ENCODE data around the gene TNKS1BP1. TPM values are rescaled to one million over a fixed set of nuclear protein-coding genes. Genes with fewer than 3 reads are reported as not detected.

Gene TNKS1BP1
- total RNA-seq, 1 donor from 2014 or later, result 11.7 TPM

- Mint-ChIP-seq H3K9me3 (no peaks in the 10 kb centered on the region), H3K4me1 (peaks cover 55% of the 10 kb centered on the region), H3K27me3 (ENCODE audit: insufficient read depth, low read depth) (peaks cover 12% of the 10 kb centered on the region), H3K4me3 (peak overlapping the region; percentile 96), H3K27ac (peak overlapping the region; percentile 79), H3K36me3 (peaks cover 30% of the 10 kb centered on the region)
- H4K20me1 ChIP-seq (ENCODE audit: low read depth), result peaks cover 53% of the 10 kb centered on the region
- no peak for TF ChIP-seq EZH2phosphoT487 (IDR thresholded peaks at IDR 0.05)
- no peak for TF ChIP-seq CTCF (IDR thresholded peaks at IDR 0.05)
- no peak for TF ChIP-seq EZH2 (IDR thresholded peaks at IDR 0.05)
- peaks cover 44% of the 10 kb centered on the region for H3F3A ChIP-seq (ENCODE audit: low read depth)
- no peaks in the 10 kb centered on the region for H3K27me3 ChIP-seq
- H2AFZ ChIP-seq (replicated peaks), result no peak overlapping the region
- peaks cover 58% of the 10 kb centered on the region for H3K79me2 ChIP-seq (ENCODE audit: low read depth)
- no peak overlapping the region for H3K27ac ChIP-seq
- peak; percentile 88 for DNase-seq (ENCODE audit: low spot score)
- H3K9me3 ChIP-seq (ENCODE audit: low read depth), result no peaks in the 10 kb centered on the region
- peak overlapping the region; percentile 94 for H3K4me2 ChIP-seq
- peaks cover 4% of the 10 kb centered on the region for H3K36me3 ChIP-seq
- peaks cover 38% of the 10 kb centered on the region for H3K4me1 ChIP-seq
- H3K9ac ChIP-seq, result no peak overlapping the region
- H3K4me3 ChIP-seq, result peak overlapping the region; percentile 93
These were observed 2.2 kb downstream of the TNKS1BP1 start for GRCh38 chr11:57322256-57323166.

GRCh38 chr11:57321388-57322255, 3.1 kb downstream of the TNKS1BP1 start:
- Histone ChIP-seq H2AFZ (replicated peaks) (no peak overlapping the region), H4K20me1 (ENCODE audit: low read depth) (peaks cover 61% of the 10 kb centered on the region)
- H3K27ac Mint-ChIP-seq, result peak overlapping the region; percentile 35

More at GRCh38 chr11:57321388-57322255, 3.1 kb downstream of the TNKS1BP1 start:
- peaks cover 41% of the 10 kb centered on the region for H3F3A ChIP-seq (ENCODE audit: low read depth)
- Mint-ChIP-seq H3K27me3 (ENCODE audit: insufficient read depth, low read depth) (peaks cover 12% of the 10 kb centered on the region), H3K9me3 (no peaks in the 10 kb centered on the region), H3K4me1 (peaks cover 49% of the 10 kb centered on the region), H3K36me3 (peaks cover 22% of the 10 kb centered on the region), H3K4me3 (peak overlapping the region; percentile 96)
- H3K9me3 ChIP-seq (ENCODE audit: low read depth), result no peaks in the 10 kb centered on the region
- peak overlapping the region; percentile 94 for H3K4me2 ChIP-seq
- TF ChIP-seq EZH2phosphoT487 (IDR thresholded peaks at IDR 0.05) (no peak), CTCF (IDR thresholded peaks at IDR 0.05) (no peak), EZH2 (IDR thresholded peaks at IDR 0.05) (no peak)
- no peaks in the 10 kb centered on the region for H3K27me3 ChIP-seq
- DNase-seq (ENCODE audit: low spot score), result no peak
- H3K27ac ChIP-seq, result no peak overlapping the region
- peaks cover 4% of the 10 kb centered on the region for H3K36me3 ChIP-seq
- peaks cover 38% of the 10 kb centered on the region for H3K4me1 ChIP-seq
- peaks cover 58% of the 10 kb centered on the region for H3K79me2 ChIP-seq (ENCODE audit: low read depth)
- H3K4me3 ChIP-seq, result peak overlapping the region; percentile 93
- H3K9ac ChIP-seq, result no peak overlapping the region
